ENCODE results near the gene DMXL1.
A peak's percentile ranks its signal among the peaks of the same experiment; 100 is the strongest.
"Not testable (repeated sequence)": the region's sequence is repeated elsewhere in the genome, so short reads cannot be mapped to it uniquely, and the experiment has no call there.

DMXL1 gene

DNA sequence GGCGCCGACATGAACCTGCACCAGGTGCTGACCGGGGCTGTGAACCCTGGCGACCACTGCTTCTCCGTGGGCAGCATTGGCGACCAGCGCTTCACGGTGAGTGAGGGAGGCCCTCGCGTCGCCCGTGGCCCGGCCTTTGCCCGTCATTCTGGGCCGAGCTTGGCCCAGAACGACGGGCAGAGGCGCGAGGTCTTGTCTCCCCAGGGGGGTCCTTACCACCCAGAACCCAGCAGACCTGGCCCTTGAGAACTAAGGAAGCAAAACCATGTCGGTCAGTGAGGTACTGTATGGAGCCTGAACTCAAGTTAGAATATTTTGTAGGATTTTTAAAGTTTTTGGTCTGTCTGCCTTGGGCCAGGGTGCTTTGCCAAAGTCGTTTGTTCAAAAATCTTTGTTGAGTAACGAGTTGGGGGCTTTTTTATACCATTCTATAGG, 691 bp downstream of the DMXL1 start:
- peak; percentile 7 for DNase-seq

DNA sequence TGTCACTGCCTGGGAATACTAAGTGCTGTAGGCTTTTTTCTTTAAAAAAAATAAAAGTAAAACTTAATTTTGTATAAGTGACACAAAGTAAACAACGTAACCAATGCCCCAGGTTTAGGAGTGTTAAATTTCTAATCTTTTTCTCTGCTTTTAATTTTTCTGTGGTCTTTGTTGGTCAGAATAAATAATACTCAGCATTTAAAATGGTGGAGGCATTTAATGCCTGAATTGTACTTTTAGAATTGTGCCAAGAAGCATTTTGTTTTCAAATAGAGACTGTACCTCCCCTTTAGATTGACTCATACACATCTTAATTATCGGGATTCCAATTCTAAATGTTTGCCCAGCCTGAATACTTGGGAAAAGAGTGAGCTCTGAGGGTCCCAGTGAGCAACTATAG, 1.6 kb downstream of the DMXL1 start:
- no peak for DNase-seq

DNA sequence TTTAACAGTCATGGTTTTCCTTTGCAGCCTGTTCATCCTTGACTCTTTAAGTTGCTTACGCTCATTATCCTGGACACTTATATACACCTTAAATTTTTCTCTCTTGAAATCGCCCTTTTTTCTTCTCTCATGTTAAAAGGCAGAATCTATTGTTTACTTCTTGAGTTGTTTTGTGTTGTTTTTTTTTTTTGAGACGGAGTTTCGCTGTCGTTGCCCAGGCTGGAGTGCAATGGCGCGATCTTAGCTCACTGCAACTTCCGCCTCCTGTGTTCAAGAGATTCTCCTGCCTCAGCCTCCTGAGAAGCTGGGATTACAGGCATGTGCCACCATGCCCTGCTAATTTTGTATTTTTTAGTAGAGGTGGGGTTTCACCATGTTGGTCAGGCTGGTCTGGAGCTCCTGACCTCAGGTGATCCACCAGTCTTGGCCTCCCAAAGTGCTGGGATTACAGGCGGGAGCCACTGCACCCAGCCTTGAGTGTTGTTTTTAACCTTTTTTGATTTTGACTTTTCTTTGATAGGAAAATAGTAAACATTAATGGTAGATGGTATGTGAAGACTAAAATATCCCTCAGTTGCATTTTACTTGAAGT, 3.0 kb downstream of the DMXL1 start:
- not testable (repeated sequence) for DNase-seq

DNA sequence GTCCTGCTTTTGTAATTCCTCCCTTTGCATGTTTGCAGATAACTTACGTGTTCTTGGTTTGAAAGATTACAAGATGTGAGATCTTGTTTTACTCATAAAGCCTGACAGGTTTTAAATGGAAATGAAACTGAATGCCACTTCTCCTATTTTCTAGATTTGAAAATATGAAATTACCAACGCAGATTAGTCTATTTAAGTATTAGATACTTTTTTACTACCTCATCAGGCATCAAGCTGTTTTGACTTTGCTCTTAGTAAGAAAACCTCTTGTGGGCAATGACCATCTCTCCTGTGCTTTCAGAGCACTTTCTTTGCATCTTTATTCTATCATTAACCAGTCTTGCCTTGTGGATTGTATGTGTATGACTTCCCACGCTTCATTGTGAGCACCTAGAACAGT, 3.5 kb downstream of the DMXL1 start:
- no peak for DNase-seq

DNA sequence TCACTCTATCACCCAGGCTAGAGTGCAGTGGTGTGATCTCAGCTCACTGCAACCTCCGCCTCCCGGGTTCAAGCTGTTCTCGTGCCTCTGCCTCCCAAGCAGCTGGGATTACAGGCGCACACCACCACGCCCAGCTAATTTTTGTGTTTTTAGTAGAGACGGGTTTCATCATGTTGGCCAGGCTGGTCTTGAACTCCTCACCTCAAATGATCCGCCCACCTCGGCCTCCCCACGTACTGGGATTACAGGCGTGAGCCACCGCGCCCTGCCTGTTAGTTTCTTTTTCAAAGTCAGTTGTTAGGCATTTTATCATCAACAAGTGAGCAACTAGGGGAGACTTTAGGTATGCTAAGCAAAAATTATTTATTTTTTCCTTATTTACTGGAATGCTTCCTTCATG, 4.4 kb downstream of the DMXL1 start:
- DNase-seq: not testable (repeated sequence)

DNA sequence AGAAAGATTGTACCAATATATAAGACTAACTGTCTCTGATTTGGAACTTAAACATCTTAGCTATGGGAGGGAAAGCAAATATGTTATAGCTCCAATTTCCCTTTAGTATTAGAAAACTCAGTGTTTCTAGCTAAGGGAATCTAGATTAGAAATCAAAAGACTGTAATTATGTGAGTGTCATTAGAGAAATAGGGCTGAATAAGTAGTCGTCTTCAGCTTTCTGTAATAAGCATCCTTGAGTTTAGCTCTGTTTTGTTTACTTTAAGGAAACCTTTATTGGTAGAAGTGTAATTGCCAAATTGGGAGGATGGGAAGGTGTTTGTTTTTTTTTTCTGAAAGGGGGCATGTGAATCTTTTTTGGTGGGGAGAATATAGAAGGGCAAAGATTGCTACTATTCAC, 5.2 kb downstream of the DMXL1 start:
- DNase-seq: no peak

DNA sequence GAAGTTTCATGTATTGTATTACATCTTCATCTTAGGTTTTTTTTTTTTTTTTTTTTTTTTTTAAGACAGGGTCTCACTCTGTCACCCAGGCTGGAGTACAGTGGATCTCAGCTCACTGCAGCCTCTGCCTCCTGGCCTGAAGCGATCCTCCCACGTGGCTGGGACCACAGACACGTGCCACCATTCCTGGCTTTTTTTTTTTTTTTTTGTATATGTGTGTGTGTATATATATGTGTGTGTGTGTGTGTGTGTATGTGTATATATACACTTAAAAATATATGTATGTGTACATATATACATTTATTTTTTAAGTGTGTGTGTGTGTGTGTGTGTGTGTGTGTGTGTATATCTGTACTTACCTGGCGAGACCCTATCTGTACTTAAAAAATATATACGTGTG, 6.6 kb downstream of the DMXL1 start:
- DNase-seq: no peak

DNA sequence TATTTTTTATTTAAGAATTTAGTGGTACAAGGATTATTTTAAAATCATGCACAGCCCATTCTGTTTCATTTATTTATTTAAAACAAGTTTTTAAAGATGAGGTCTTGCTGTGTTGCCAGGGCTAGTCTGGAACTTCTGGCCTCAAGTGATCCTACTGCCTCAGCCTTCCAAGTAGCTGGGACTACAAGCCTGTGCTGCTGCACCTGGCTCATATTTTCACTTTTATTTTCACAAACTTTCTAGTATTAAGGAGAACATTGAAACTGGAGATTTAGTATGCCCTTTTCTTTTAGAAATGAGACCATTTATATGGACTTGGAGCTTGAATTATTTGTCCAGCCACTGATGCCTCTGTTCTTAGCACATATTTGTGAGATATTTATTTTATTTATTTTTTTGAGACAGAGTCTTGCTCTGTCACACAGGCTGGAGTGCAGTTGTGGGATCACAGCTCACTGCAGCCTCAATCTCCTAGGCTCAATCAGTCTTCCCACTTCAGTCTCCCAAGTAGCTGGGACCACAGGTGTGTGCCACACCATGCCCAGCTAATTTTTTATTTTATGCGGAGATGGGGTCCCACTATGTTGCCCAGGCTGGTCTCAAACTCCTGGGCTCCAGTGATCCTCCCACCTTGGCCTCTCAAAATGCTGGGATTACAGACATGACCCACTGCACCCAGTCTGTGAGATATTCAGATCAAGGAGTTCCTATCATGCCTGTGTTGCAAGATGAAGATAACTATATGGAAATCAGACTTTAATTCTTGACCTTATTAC, 7.4 kb downstream of the DMXL1 start:
- peak; percentile 37 for DNase-seq

DNA sequence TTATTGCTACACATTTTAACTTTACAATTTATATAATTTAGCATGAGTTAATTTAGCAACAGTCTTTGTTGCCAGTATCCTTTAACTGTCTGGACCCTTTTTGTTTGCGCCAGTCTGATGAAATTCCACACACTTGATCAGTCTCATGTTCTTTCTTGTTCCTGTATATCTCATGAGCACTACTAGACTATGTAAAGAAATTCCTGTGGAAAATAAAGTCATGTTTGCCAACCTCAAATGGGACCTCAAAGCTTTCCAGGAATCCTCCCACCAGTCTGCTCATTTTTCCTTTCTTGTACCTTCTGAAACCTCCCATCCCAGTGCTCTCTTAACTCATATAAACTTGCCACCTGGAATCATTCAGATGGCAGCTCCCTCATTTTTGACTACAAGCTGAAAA, 8.0 kb downstream of the DMXL1 start:
- peak; percentile 74 for DNase-seq

DNA sequence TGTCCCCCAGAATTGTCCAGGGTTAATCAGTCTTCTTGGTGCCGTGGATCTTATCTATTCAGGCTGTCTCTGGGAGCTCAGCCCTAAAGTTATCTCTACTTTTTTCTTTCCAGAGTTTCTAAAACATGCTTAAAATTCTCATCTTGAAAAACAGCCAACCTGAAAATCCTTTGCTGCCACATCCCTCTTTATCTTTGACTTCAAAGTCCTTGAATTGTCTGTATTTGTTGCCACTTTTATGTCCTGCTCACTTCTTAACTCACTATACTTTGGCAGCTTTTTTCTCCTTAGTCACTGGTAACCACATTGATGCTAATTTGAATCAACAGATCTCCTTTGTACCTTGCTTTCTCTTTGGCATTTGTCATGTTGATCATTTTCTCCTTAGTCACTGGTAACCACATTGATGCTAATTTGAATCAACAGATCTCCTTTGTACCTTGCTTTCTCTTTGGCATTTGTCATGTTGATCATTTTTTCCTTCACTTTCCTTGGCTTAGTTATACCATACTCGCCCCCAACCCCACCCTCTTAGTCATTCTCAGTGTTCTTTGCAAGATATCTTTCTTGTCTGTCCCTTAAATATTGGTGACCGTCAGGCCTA, 8.5 kb downstream of the DMXL1 start:
- no peak for DNase-seq

DNA sequence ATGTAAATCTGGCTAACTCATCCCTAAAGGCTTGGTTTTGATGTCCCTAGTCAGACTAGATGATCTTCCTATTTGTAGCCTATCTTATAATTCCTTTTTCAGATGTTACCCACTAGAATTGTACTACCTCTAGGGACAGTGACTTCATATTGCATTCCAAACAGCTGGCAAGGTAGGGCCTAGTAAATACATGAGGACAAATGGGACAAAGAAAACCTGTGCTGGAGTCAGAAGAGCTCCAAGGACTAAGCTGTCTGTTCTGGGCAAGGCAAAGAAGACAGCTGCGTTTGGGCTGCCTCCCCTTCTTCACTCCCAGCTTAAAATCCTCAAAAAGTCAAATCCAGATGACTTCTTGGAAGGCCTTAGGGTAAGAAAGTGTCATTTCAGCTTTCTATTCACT, 10.0 kb downstream of the DMXL1 start:
- no peak for DNase-seq

DNA sequence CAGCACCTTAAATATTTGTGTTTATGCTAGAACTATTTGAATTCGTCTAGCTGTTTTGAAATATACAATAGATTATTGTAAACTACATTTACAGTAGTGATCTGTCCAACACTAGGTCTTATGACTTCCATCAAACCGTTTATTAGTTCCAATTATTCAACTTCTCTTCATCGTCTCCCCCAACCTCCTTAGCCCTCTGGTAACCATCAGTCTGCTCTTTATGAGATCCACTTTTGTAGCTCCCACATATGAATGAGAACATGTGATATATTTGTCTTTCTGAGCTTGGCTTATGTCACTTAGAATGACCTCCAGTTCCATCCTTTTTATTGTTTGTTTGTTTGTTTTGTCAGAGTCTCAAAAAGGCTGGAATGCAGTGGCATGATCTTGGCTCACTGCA, 11.8 kb downstream of the DMXL1 start:
- DNase-seq: no peak

DNA sequence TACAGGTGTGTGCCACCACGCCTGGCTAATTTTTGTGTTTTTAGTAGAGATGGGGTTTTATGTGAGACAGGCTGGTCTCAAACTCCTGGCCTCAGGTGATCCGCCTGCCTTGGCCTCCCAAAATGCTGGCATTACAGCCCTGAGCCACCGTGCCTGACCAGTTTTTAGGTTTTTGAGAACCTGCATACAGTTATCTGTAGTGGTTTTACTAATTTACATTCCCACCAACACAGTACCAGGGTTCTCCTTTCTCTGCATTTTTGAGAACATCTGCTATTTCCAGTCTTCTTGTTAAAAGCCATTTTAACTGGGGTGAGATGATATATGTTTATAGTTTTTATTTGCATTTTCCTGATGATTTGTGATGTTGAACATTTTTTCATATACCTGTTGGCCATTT, 12.8 kb downstream of the DMXL1 start:
- no peak for DNase-seq

DNA sequence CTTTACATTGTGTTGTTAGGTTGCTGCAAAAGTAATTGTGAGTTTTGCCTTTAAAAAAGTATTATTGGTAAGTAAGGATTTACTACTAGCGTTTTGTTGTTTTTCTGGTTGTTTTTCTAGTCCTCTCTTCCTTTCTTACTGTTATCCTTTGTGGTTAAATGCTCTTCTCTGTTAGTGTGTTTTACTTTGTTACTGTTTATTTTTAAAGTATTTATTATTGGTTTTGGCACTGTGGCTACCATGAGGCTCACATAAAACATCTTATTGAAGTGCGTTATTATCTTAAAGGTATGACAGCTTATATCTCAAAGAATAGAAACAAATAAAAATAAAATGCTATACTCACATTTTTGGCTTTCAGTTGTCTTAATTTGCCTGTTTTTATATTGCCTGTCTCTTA, 17.6 kb downstream of the DMXL1 start:
- DNase-seq: no peak

DNA sequence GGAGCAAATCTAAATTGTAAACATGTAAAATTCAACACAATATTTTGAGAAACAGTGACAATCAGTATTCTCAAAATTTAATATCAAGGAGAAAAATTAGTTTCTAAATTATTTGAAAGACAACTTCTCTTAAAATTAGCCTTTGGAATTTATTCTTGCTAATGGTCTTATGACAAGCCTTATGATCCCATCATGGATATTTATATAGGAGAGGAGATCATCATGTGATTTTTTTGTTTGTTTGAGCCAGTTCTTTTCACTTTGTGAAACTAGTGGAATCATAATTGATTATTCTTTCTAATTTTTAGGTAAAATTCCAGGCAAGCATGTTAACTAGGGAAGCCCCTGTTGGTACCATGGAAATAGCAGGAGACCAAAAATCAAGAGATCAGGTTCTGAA, 24.7 kb downstream of the DMXL1 start:
- no peak for DNase-seq

DNA sequence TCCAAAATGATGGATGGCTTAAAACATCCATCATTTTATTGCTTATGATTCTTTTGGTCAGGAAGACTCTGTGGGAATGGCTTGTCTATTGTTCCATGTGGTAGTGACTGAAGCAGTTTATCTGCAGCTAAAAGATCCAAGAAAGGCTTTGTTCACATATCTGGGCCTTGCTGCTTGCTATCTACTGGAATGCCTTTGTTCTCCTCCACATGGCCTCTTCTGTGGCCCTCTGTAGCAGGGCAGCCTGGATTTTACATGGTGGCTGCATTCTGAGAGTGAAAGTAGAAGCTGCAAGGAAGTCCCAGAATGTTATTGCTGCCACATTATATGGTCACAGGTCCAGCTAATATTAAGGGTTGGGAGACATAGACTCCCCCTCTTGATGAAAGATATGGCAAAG, 35.1 kb downstream of the DMXL1 start:
- no peak for DNase-seq

DNA sequence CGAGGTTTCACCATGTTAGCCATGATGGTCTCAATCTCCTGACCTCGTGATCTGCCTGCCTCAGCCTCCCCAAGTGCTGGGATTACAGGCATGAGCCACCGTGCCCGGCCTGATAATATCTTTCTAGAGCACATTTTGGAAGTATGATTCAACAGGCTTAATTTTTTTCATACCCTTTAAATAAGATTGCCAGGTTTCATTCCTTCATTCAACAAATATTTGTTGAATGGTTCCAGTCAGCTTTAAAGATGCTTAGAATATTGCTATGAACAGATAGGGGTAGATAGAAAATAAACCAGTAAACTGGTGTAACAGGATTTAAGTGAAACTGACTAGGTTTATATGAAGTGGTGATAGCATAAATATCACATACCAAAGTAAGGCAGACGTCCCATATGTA, 41.3 kb downstream of the DMXL1 start:
- DNase-seq: no peak

DNA sequence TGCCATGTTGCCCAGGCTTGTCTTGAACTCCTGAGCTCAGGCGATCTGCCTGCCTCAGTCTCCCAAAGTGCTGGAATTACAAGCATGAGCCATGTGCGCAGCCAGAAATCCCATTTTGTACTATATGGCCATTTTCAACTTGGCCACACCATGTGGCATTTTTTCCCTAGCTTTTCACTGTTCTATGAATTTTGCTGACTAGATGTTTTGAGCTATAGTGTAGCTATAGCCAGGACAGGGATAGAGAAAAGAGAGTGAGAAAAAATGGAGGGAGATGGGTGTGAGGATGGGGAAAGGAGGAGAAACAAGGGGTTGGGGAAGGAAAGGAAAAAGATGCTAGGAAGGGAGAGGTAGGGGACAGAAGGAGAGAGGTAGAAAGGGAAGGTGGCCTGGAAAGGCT, 46.4 kb downstream of the DMXL1 start:
- no peak for DNase-seq

DNA sequence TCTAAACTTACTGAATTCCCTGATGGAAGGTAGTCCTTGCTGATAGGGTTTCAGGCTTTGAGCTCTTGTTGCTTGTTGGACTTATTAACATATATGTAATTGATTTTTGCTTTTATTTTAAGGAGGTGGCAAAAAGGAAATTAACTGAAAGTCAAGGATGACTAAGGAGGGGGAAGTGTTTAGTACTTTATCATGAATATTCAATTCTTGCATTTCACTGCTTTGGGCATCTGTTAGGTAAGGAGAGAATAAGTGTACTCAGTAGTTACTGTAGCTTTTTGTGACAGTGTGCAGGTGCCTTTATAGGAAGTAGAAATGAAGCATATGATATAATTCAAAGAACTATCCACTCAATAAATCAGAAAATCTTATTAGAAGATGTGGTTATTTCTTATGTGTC, 47.1 kb downstream of the DMXL1 start:
- no peak for DNase-seq

DNA sequence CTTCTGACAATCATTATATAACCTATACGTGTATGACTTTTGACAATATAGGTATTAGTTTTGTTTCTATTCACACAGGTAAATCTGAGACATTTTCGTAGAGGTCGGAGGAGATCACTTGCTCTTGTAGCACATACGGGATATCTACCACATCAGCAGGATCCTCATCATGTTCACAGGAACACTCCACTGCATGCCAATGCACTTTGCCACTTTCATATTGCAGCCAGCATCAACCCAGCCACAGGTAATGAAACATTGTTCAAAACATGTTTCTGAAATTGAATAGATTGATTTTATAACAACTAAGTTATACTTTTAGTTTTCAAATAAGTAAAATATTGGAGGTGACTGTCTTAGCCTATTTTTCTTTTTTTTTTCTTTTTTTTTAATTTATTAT, 50.0 kb downstream of the DMXL1 start:
- DNase-seq: no peak

DNA sequence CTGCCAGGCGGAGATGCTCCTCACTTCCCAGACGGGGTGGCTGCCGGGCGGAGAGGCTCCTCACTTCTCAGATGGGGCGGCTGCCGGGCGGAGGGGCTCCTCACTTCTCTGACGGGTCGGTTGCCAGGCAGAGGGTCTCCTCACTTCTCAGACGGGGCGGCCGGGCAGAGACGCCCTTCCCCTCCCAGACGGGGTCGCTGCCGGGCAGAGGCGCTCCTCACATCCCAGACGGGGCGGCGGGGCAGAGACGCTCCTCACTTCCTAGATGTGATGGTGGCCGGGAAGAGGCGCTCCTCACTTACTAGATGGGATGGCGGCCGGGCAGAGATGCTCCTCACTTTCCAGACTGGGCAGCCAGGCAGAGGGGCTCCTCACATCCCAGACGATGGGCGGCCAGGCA, 51.6 kb downstream of the DMXL1 start:
- DNase-seq: not testable (repeated sequence)

DNA sequence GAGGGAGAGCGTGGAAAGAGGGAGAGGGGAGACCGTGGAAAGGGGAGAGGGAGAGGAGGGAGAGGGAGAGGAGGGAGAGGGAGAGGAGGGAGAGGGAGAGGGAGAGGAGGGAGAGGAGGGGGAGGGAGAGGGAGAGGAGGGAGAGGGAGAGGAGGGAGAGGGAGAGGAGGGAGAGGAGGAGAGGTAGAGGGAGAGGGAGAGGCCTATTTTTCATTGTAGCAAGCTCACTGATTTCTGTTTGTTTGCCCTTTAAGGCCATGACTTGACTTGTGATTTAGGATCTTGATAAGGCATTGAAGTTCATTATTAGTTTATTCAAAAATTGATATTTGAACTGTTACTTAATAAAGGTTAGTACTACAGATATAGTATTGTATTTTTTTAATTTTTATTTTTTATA, 52.4 kb downstream of the DMXL1 start:
- no peak for DNase-seq

DNA sequence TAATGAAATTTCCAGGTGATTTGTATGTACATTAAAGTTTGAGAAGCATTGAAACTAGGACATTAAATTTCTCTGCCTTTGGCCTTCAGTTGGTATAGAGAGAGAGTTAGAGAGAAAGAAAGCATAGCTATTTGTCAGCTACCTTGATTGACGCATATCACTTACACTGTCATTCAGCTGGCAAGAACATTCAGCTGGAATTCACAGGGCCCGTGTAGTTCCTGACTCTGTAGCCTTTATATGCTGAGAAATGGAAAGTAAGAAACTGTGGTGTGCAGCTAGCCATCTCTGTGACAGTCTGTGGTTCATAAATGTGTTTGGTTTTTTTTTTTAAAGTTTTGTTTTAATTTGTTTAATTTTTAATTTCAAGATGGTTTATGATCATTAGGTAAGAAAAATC, 58.9 kb downstream of the DMXL1 start:
- no peak for DNase-seq

DNA sequence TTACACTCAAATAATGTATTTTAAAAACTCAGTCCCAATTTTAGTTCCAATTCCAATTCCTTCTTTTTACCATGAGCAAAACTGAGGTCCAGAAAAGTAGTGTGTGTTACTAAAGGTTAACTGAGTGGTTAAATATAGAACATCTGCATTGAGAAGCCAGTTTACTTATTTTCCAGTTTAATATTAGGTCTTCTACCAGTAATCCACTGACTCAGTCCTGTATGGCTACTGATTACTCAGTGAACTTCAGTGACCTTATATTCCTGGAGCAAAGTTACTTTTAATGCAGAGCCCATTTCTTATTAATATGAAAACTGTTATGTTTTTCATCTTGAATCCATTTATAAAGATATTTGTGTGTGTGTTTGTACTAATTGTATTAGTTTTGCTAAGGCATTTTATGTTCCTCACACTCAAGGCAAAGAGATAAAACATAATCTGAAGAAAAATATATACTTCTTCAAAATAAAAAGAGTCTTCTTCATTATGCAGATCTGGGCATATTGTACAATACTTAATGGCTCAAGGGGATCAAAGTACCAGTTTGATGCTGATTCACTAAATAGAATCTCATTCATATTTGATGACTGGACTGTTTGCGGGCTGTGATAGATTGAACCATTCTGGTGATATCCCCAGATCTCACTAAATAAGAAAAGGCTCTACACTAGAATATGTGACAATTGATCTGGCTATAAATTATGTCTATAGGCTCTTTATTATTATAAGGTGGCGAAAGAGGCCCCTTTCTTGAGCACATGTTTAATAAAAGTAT, 60.8 kb downstream of the DMXL1 start:
- DNase-seq: no peak
